22Rv1 (cell line): ENCODE data around the gene MBD6.

Source experiments
- ZFX ChIP-seq: fragments of 450-650 bp; IDR thresholded peaks from 2 replicates; pipeline ENCODE4 v1.6.1; 2017; ENCODE audit warnings: antibody characterized with exemption, borderline replicate concordance
- TF ChIP-seq, protein P1 (sequence below): fragments of 450-650 bp; IDR thresholded peaks from 2 replicates; pipeline ENCODE4 v1.5.1; 2017; ENCODE audit warnings: mild to moderate bottlenecking

DNA sequence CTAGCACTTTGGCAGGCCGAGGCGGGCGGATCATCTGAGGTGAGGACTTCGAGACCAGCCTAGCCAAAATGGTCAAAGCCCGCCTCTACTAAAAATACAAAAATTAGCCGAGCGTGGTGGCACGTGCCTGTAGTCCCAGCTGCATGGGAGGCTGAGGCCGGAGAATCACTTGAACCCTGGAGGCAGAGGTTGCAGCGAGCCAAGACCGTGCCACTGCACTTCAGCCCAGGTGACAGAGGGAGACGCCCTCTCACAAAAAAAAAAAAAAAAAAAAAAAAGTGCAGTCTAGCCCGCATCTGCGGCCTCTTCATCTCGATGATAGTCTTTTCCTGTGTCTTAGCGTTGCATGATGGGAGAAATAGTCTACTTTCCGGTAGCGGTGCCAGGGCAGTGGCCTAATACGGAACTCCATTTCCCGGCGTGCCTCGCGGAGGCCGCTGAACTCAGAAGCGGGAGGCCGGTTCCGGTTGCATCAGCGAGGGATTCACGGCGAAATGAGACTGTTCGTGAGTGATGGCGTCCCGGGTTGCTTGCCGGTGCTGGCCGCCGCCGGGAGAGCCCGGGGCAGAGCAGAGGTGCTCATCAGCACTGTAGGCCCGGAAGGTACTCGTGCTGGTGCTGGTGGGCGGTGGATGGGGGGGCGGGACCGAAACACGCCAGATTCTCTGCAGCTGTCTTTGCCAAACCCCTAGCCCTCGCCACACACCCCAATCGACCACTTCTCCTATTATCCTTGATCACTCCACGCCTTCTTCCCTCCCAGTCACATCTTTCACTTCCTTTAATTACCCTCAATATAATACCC lies 34.8 kb upstream of the MBD6 start, which contains the start of gene MARS1:
- TF ChIP-seq, protein P1, sequence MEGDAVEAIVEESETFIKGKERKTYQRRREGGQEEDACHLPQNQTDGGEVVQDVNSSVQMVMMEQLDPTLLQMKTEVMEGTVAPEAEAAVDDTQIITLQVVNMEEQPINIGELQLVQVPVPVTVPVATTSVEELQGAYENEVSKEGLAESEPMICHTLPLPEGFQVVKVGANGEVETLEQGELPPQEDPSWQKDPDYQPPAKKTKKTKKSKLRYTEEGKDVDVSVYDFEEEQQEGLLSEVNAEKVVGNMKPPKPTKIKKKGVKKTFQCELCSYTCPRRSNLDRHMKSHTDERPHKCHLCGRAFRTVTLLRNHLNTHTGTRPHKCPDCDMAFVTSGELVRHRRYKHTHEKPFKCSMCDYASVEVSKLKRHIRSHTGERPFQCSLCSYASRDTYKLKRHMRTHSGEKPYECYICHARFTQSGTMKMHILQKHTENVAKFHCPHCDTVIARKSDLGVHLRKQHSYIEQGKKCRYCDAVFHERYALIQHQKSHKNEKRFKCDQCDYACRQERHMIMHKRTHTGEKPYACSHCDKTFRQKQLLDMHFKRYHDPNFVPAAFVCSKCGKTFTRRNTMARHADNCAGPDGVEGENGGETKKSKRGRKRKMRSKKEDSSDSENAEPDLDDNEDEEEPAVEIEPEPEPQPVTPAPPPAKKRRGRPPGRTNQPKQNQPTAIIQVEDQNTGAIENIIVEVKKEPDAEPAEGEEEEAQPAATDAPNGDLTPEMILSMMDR = peak; percentile 56
- TF ChIP-seq ZFX = no peak
